NT2/D1 (cell line): ENCODE results near the gene PSMD1.

Source experiments
- DNase-seq: peaks from one replicate; pipeline ENCODE4 v3.0.0-alpha.2; 2011; ENCODE audit warnings: low read depth, low spot score
- H3K27me3 ChIP-seq: 2 replicates; pipeline ENCODE4 v1.6.0; 2011; ENCODE audit warnings: mild to moderate bottlenecking; ENCODE audit not compliant: insufficient read length, insufficient read depth
- H3K36me3 ChIP-seq: 2 replicates; pipeline ENCODE4 v1.6.1; 2011; ENCODE audit warnings: mild to moderate bottlenecking, low read length, mixed read lengths; ENCODE audit not compliant: insufficient read depth, insufficient read length
- H3K4me1 ChIP-seq: 2 replicates; pipeline ENCODE4 v1.5.1; 2011; ENCODE audit not compliant: insufficient read depth, insufficient read length
- H3K4me3 ChIP-seq: 2 replicates; pipeline ENCODE4 v1.5.1; 2011; ENCODE audit warnings: low read depth; ENCODE audit not compliant: insufficient read length
- H3K9ac ChIP-seq: 2 replicates; pipeline ENCODE4 v1.6.0; 2011; ENCODE audit warnings: low read depth; ENCODE audit not compliant: insufficient read length
- H3K9me3 ChIP-seq: 2 replicates; pipeline ENCODE4 v1.5.1; 2011; ENCODE audit warnings: mild to moderate bottlenecking, low read length; ENCODE audit not compliant: insufficient read depth
- SUZ12 ChIP-seq: IDR thresholded peaks from 2 replicates; pipeline ENCODE4 v1.6.1; 2011; ENCODE audit not compliant: insufficient read length, insufficient read depth; ENCODE audit errors: extremely low read depth
- YY1 ChIP-seq: IDR thresholded peaks from 2 replicates; pipeline ENCODE4 v1.6.1; 2011; ENCODE audit not compliant: insufficient read length, insufficient read depth
- ZNF274 ChIP-seq: IDR thresholded peaks from 2 replicates; pipeline ENCODE4 v1.6.1; 2011; ENCODE audit warnings: mild to moderate bottlenecking, low read depth, low read length

PSMD1 gene

DNA sequence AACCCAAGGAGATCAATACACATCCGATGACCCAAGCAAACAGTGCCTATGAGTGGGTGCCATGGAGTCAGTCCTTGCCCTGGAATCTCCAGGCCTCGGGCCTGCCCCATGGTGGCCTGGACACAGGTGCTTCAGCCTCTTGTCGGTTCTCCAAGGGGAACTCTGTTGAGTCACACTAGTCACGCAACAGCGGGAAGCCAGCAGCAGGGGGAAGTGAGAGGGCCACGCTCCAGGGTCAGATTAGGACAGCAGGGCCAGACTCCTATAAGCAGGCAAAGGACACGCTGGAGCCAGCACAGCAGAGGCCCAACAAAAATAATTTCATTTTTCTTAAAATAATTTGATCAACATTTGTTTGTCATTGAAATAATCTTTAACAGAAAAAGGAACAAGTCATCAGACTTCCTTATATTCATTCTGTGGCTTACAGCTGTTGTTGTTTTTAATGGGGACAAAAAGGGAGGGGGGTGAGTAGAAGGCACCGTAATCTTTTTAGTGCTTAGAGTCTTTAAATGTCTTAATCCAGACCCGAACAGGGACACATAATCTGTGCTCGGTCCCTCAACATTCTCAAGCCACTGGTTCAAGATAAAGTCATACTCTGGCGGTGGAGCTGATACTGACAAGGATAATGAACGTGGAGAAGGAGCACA lies 125.3 kb downstream of the PSMD1 start:
- Histone ChIP-seq H3K4me1 (peaks cover 3% of the 10 kb centered on the region), H3K9me3 (no peaks in the 10 kb centered on the region), H3K27me3 (no peaks in the 10 kb centered on the region), H3K9ac (no peak overlapping the region), H3K4me3 (no peak overlapping the region), H3K36me3 (no peaks in the 10 kb centered on the region)
- TF ChIP-seq SUZ12 (no peak), YY1 (no peak), ZNF274 (no peak)
- no peak for DNase-seq

DNA sequence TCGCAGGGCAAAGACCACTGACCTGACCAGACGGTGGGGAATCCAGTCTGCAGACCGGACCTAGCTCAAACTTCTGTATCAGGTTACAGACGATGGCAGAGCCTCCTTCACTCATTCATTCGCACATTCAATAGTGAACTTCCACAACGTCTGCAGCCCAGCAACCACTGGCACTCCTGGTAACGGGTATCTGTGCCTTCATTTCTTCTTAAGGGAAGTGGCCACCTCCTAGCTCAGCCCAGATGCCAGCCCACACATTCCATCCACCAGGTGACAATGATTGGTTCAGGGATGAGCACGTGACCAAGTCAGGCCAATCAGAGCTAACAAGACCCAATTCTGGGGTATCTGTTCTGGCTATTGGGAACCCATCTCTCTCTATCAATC lies 125.8 kb downstream of the PSMD1 start:
- Histone ChIP-seq H3K4me1 (peaks cover 3% of the 10 kb centered on the region), H3K27me3 (no peaks in the 10 kb centered on the region), H3K9ac (no peak overlapping the region), H3K4me3 (no peak overlapping the region), H3K9me3 (no peaks in the 10 kb centered on the region), H3K36me3 (no peaks in the 10 kb centered on the region)
- DNase-seq: no peak
- TF ChIP-seq ZNF274 (no peak), YY1 (no peak), SUZ12 (no peak)

DNA sequence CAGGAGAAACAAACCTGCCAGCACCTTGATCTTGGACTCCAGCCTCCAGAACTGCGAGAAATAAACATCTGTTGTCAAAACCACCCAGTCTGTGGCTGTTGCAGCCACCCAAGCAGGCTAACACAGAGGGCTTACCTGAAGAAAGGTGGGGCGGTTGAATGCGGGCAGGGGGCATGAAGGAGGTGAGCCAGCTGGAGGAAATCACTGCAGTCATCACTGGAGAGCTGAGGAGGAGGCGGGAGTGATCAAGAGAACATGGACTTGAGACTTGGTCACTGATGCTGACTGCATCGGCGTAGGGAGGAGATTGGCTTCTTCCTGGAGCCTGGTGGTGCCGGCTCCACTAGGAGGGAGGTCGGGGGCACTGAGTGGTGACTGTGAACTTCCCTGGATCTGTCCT lies 127.2 kb downstream of the PSMD1 start:
- H3K36me3 ChIP-seq: no peaks in the 10 kb centered on the region
- TF ChIP-seq SUZ12: no peak
- no peak for TF ChIP-seq YY1
- no peak for TF ChIP-seq ZNF274
- H3K4me3 ChIP-seq: no peak overlapping the region
- DNase-seq: no peak
- H3K27me3 ChIP-seq: no peaks in the 10 kb centered on the region
- H3K4me1 ChIP-seq: peaks cover 3% of the 10 kb centered on the region
- H3K9ac ChIP-seq: no peak overlapping the region
- no peaks in the 10 kb centered on the region for H3K9me3 ChIP-seq

DNA sequence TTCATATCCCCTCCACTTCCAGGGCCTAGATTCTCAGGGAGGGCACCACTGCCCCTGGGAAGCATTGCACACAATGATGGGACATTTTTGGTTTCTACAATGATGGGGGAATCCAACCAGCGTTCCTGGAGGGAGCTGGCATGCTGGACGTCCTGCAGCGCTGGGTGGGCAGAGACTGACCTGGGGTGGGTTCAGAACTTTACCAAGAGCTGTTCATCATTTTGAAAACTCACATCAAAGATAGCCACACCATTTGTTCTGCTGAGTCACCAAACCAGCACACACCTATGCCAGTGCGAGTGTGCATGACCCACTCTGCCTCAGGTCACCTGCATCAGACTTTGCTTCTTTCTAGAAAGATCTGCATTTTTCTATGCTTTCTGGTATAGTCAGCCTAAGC lies 127.7 kb downstream of the PSMD1 start:
- Histone ChIP-seq H3K9ac (no peak overlapping the region), H3K27me3 (no peaks in the 10 kb centered on the region), H3K4me3 (no peak overlapping the region), H3K9me3 (no peaks in the 10 kb centered on the region), H3K36me3 (no peaks in the 10 kb centered on the region), H3K4me1 (peaks cover 3% of the 10 kb centered on the region)
- TF ChIP-seq SUZ12 (no peak), YY1 (no peak), ZNF274 (no peak)
- DNase-seq: no peak

DNA sequence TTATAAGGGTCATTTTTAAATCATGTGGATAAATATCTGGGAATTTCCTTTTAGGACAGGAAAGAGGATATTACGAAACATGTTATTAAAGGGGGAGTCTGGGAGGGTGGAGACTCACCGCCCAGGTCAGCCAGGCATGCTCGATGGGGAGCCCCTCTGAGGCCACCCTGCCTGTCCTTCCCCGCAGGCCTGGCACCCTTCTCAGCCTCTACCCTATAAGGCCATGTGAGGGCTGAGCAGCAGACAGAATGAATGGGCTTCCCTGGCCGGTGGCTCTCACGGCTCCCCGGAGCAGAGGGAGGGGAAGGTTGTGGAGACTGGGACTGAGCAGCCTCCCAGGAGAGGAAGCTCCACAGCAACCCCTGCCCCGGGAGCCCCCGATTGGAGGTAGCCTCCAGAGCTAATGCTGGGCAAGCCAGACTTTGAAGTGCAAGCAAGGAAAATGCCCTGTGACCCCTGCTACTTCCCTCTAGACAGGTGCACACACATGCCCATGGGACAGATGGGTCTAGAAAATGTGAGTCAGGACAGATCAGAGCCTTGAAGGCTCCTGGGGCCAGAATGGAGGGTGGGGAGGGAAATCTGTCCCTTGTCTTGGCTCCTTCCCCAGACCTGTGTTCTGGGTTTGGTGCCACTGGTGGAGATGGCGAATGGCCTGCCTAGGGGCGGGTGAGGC lies 128.5 kb downstream of the PSMD1 start:
- Histone ChIP-seq H3K4me1 (peaks cover 4% of the 10 kb centered on the region), H3K9ac (peak overlapping the region; percentile 24), H3K27me3 (no peaks in the 10 kb centered on the region), H3K4me3 (no peak overlapping the region), H3K9me3 (no peaks in the 10 kb centered on the region), H3K36me3 (no peaks in the 10 kb centered on the region)
- no peak for DNase-seq
- no peak for TF ChIP-seq YY1
- no peak for TF ChIP-seq ZNF274
- TF ChIP-seq SUZ12: no peak

DNA sequence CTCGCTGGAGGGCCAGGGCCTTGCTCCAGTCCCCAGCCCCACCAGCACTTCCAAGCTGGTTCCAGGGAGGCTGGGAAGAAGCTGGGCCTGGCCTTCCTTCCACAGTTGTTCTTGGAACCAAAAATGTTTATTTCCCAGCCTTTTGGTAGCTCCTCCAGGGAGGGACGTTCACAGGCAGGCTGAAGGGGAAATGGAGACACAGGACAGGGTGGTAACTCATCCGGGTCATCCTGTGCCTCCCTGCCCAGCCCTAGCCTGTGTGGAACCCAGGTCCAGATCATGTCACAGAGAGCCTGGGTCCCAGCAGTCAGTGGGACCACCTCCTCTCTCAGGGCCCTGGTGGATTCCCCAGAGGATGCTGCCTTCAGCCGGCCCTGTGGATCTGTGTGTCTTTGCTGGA lies 129.2 kb downstream of the PSMD1 start:
- no peak overlapping the region for H3K4me3 ChIP-seq
- H3K36me3 ChIP-seq: no peaks in the 10 kb centered on the region
- TF ChIP-seq YY1: no peak
- no peak for TF ChIP-seq SUZ12
- no peak for TF ChIP-seq ZNF274
- H3K4me1 ChIP-seq: peaks cover 3% of the 10 kb centered on the region
- DNase-seq: no peak
- no peaks in the 10 kb centered on the region for H3K27me3 ChIP-seq
- no peaks in the 10 kb centered on the region for H3K9me3 ChIP-seq
- no peak overlapping the region for H3K9ac ChIP-seq

DNA sequence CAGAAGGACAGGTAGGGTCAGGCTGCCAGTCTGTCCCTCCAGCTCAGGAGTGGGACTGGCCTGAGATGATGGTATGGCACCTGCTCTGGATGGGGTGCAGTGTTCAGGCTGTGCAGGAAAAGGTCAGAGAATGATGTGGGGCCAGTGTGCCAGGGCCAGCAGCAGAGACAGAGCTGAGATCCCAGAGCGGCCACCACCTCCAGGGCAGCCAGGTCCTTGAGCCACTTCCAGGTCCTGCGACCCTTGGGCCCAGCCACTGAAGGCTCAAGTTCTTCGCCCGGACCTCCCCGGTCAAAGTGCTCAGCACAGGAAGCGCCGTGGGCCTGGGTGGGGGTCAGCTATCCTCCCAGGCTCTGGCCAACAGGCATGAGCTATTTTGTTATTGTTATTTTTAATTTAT lies 129.7 kb downstream of the PSMD1 start:
- Histone ChIP-seq H3K4me1 (peaks cover 3% of the 10 kb centered on the region), H3K4me3 (no peak overlapping the region), H3K9ac (no peak overlapping the region), H3K36me3 (no peaks in the 10 kb centered on the region), H3K27me3 (no peaks in the 10 kb centered on the region), H3K9me3 (no peaks in the 10 kb centered on the region)
- no peak for TF ChIP-seq SUZ12
- no peak for TF ChIP-seq YY1
- TF ChIP-seq ZNF274: no peak
- DNase-seq: no peak
